LHCN-M2 (cell line): Measurements from ENCODE around the gene TSC22D1. TPM values are rescaled to one million over a fixed set of nuclear protein-coding genes. Genes with fewer than 3 reads are reported as not detected.
"Not testable (repeated sequence)": the region's sequence is repeated elsewhere in the genome, so short reads cannot be mapped to it uniquely, and the experiment has no call there.

ENCODE experiments used
- DNase-seq: peaks from one replicate; pipeline ENCODE4 v3.0.0-alpha.2; 2012; ENCODE audit warnings: low read depth
- polyA plus RNA-seq: library from polyadenylated mRNA; unstranded; fragments of >200 nt; gene quantifications from one replicate; pipeline ENCODE4 v1.2.1, GENCODE V29; 2012; ENCODE audit warnings: missing spikeins
- total RNA-seq: library from RNA; depleted of rRNA; stranded (reverse); fragments of >200 nt; gene quantifications from 2 replicates; pipeline ENCODE4 v1.2.3, GENCODE V29; 2014; rRNA removed

The TSC22D1 gene
- 39.6 and 44.7 TPM in 2 replicates for total RNA-seq
- 23.8 TPM for polyA plus RNA-seq

- peak; percentile 58 for DNase-seq
Observed at GRCh38 chr13:44575741-44576350, at the start of gene TSC22D1. TSC22D1 (minus strand) TSS chr13:44576330; CDS start chr13:44576074, 256 bp downstream.

GRCh38 chr13:44622708-44623107, 46.6 kb upstream of the TSC22D1 start:
- no peak for DNase-seq

DNA sequence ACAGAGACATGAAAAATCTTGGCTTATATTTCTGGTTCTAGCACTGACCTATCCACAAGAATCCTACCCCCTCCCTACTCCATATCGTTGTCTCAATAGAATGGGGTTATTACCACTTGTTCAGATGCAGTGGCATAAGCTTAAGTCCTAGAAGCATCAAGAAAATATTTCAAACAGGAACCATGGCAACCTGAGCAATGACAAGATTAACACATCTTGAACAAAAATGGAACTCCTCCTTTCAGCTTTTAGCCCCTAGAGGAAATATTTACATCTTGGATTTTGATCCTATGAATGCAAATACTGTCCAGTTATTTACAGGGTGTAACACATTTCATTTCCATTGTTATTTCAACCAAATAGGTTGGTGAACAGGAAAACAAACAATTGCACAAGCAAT, 46.1 kb upstream of the TSC22D1 start:
- DNase-seq = peak; percentile 49

DNA sequence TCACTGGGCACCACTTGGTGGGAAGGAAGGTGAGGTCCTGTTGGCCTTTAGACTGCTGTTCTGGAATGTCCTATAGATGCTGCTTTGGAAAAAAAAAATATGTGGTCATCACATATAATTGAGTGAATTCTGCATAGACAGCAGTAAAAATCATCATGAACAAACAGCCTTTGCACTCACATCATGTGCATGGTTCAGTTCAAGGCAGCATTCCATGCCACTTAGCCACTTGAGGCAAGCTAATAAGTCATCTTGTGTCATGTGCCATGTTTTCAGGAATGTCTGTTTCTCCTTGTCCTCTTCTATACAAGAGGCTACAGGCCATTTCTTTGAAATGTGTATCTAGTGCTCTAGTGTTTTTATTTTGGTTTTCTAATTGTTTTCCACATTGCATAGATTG, 43.9 kb upstream of the TSC22D1 start:
- peak; percentile 76 for DNase-seq

DNA sequence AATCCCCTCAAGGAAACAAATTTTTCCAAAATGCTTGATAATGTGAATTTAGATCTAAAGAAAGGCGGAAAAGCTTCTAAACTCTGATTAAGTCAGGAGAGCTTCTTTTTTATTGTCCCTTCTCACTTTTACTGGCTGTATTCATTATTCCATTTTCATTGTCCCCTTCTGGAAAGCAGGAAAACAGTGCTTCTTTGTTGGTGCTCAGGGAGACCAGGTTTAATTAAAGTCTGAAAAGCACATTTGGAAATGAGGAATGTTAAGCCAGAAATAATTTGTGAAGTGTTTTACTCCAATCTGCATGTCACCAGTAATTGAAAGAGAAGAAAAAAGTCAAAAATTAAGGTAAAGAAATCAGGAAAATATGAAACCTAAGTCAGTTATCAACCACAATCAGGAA, 43.5 kb upstream of the TSC22D1 start:
- DNase-seq = no peak

- peak; percentile 93 for DNase-seq
Observed at GRCh38 chr13:44618326-44618725, 42.2 kb upstream of the TSC22D1 start.

DNA sequence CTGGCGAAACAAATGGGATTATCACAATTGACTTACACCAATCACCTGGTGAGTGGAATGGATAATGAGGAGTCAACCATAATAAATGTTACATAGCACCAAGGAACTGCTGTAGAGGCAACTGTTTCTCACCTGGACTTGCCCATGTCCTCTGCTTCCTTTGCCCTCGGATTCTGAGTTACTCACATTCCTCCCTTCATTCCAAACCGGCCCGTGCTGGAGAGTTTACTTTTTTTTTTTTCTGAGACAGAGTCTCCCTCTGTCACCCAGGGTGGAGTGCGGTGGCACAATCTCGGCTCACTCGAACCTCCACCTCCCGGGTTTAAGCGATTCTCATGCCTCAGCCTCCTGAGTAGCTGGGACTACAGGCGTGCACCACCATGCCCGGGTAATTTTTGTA, 41.5 kb upstream of the TSC22D1 start:
- no peak for DNase-seq

DNA sequence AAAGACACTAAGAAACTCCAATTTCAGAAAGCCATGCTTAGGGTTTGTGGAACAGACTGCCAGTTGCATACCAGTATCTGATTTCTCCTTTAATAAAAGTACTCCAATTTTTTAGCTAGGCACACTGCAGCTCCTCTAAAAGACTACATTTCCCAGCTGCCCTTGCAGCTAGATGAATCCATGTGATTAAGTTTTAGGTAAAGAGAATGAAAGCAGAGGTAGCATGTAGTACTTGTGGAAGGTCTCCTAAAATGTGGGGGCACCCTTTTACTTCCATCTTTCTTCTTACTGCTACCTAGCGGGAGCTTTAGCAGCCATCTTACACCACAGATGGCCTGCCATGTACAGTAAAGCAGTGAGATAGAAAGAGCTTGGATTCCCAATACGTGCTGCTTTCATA, 33.0 kb upstream of the TSC22D1 start:
- no peak for DNase-seq

- DNase-seq = no peak
Observed at GRCh38 chr13:44605721-44606120, 29.6 kb upstream of the TSC22D1 start.

GRCh38 chr13:44605275-44605674, 29.1 kb upstream of the TSC22D1 start:
- DNase-seq = no peak

- DNase-seq = no peak
Observed at GRCh38 chr13:44601586-44601985, 25.5 kb upstream of the TSC22D1 start.

DNA sequence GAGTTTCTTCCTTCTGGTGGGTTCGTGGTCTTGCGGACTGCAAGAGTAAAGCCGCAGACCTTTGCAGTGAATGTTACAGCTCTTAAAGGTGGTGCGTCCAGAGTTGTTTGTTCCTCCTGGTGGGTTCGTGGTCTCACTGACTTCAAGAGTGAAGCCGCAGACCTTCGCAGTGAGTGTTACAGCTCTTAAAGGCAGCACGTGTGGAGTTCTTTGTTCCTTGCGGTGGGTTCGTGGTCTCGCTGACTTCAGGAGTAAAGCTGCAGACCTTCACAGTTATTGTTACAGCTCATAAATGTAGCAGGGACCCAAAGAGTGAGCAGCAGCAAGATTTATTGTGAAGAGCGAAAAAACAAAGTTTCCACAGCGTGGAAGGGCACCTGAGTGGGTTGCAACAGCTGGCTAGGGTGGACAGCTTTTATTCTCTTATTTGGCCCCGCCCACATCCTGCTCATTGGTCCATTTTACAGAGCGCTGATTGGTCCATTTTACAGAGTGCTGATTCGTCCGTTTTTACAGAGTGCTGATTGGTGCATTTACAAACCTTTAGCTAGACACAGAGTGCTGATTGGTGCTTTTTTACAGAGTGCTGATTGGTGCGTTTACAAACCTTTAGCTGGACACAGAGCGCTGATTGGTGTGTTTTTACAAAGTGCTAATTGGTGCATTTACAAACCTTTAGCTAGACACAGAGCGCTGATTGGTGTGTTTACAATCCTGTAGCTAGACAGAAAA, 17.9 kb upstream of the TSC22D1 start:
- not testable (repeated sequence) for DNase-seq

GRCh38 chr13:44592216-44592847, 16.2 kb upstream of the TSC22D1 start:
- DNase-seq = no peak

GRCh38 chr13:44591316-44591715, 15.2 kb upstream of the TSC22D1 start:
- DNase-seq = no peak

- no peak for DNase-seq
Observed at GRCh38 chr13:44583137-44583536, 7.0 kb upstream of the TSC22D1 start.

DNA sequence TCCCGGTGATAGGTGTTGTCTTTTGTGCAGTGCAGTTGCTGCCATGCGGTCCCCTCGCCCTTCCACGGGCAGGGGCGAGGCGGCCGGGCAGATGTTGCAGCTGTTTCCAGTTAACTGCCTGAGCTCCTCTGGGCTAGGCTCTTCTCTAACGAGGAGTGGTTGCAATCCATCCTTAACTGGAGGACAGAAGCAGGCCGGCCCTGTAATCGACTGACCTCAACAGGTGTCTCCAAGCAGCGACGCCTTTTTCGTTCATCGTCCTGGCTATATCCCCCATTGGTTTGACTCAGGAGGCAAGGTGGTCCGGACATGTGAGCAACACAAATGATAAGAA, 1.9 kb upstream of the TSC22D1 start:
- peak; percentile 58 for DNase-seq

DNA sequence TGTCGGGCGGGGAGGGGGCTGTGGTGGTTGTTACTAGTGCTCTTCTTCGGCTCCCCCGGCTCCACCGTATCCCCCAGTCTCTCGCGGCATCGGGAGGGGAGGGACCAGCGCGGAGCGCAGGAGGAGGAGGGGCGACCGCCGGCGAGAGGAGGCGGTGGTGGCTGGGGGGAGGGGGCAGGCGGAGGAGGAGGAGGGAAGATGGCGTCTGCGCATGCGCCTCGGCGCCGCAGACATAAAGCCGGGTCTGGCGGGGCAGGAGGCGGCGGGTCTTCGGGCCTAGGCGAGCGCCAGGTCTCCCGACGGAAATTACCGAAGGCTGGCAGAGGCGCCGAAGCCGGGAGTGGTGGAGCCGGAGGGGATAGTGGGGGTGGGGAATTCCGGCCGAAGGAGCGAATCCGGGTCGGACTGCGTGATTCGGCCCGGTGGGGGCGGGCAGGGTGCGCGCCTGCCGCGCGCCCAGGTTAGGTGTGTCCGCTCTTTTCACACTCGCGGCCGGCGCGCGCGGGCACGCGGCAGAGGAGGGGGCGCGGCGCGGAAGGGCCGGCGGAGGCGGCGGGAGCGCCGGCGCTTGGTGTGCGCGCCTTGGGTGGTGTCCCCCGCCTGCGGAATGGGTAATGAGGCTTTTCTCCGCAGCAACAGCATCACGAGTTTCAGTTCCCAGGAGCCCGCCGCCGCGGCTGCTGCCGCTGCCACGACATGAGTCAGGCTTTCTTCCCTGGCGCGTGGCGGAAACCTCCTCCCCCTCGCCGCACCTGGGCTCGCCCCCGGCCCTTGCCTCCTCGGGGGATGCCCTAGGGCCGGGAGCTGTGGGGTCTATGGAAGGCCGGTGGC, 1.3 kb upstream of the TSC22D1 start:
- peak; percentile 92 for DNase-seq

DNA sequence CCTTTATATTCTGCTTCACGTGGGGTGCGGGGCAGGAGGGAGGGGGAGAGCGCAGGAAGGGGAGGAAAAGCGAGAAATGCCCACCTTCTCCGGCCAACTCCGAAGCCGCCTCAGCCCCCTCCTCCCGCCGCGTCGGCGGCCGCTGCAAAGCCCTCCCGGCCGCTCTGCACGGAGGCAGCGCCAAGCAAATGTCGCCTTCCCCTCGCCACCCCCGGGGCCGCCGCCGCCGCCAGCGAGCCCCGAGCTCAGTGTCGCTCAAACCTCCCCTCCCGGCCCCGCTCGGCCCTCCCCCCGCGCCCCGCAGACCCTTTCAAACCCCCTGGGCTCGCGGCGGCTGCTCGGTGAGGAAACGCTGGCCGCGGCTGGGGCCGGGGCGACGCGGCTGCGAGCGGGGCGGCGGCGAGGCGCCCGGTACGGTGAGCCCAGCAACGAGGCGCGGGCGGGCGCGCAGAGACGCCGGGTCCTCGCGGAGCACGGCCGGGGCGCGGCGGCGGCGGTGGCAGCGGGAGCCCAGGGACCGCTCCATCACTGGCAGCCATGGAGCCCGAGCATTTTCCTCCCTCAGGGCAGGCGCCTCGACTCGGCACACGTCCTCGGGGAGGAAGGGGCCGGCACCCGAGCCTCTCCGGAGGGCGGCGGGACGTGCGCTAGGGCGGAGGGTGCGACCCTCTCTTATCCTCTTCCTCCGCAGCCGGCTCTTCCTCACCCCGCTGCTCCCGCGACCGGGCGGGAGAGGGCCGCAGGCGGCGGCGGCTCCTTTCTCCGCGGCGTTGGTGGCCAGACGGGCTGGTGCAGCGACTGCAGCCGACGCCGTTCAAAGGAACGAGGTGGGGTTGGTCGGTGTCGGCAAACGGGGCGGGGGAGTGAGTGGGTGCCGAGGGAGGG, 463 bp upstream of the TSC22D1 start:
- no peak for DNase-seq

DNA sequence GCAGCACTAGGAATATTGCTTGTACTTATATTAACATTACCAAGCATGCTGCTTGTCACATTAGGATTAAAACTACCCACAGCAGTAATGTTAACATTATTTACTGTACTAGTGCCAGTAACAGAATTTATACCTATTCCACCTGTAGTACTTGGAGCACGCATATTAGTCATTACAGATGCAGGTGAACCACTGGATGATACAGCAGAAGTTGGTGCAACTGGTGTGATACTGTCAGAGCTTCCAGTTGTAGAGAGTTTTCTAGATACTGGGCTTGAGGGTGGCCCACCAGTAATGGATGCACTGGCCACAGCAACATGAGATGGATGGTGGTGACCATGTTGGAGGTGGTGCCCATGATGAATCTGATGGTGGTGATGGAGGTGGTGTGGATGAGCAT, 1.1 kb downstream of the TSC22D1 start:
- DNase-seq = no peak

DNA sequence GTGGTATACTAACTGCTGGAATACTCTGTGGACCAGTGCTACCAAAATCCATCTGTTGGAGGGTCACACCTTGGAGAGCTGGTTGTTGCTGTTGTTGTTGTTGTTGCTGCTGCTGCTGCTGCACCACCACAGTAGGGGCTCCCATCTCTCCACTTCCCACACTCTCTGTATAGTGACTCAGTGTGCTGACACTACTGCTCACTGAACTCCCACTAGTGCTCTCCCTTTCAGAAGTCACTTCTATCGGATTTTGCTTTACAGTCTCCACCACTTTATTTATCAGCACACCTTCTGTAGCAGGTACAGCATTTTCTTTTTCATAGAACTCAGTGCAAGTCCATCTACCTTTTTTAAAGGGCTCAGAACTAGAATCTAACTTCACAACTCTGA, 1.7 kb downstream of the TSC22D1 start:
- DNase-seq = no peak
